OCI-M1 (cell line): ENCODE results near the gene WDR38.

Experiments used
- DNase-seq: peaks from one replicate; lab custom pipeline; 2025; lab: John Stamatoyannopoulos, UW

The WDR38 gene

GRCh38 chr9:124852829-124853531, at the start of gene WDR38:
Gene WDR38, plus strand, starts transcription at chr9:124853460. Its CDS starts 72 bp downstream, at chr9:124853532.
- DNase-seq: peak; percentile 90

- DNase-seq: no peak
These were observed 49.3 kb upstream of the WDR38 start for GRCh38 chr9:124803911-124804310.

- no peak for DNase-seq
These were observed 48.1 kb upstream of the WDR38 start for GRCh38 chr9:124805186-124805585.

- no peak for DNase-seq
These were observed 44.9 kb upstream of the WDR38 start for GRCh38 chr9:124808246-124808956.

GRCh38 chr9:124809211-124809610, 44.0 kb upstream of the WDR38 start:
- no peak for DNase-seq

GRCh38 chr9:124809741-124810500, 43.3 kb upstream of the WDR38 start:
- no peak for DNase-seq

GRCh38 chr9:124810663-124811355, 42.5 kb upstream of the WDR38 start:
- no peak for DNase-seq

- DNase-seq: no peak
These were observed 40.8 kb upstream of the WDR38 start for GRCh38 chr9:124812441-124812876.

- no peak for DNase-seq
These were observed 40.2 kb upstream of the WDR38 start for GRCh38 chr9:124813041-124813440.

- no peak for DNase-seq
These were observed 39.6 kb upstream of the WDR38 start for GRCh38 chr9:124813501-124814163.

- DNase-seq: no peak
These were observed 39.1 kb upstream of the WDR38 start for GRCh38 chr9:124814164-124814535.

- DNase-seq: no peak
These were observed 37.7 kb upstream of the WDR38 start for GRCh38 chr9:124815601-124816000.

GRCh38 chr9:124818431-124819281, 34.6 kb upstream of the WDR38 start:
- peak; percentile 36 for DNase-seq

GRCh38 chr9:124820698-124821623, 32.3 kb upstream of the WDR38 start:
- DNase-seq: no peak

GRCh38 chr9:124828489-124829333, 24.5 kb upstream of the WDR38 start:
- no peak for DNase-seq

GRCh38 chr9:124829334-124829669, 24.0 kb upstream of the WDR38 start:
- DNase-seq: no peak

GRCh38 chr9:124830593-124830992, 22.7 kb upstream of the WDR38 start:
- DNase-seq: no peak

GRCh38 chr9:124831642-124832364, 21.5 kb upstream of the WDR38 start:
- DNase-seq: no peak
